ENCODE results near the gene CTXN2.

GRCh38 chr15:48177383-48177765, 14.1 kb upstream of the CTXN2 start:
- no peak for TF ChIP-seq YY1 (IDR thresholded peaks at IDR 0.05; ENCODE audit: insufficient read depth, insufficient read length)
- TF ChIP-seq SUZ12 (IDR thresholded peaks at IDR 0.05; ENCODE audit: extremely low read depth, insufficient read depth, insufficient read length) = no peak
- TF ChIP-seq ZNF274 (IDR thresholded peaks at IDR 0.05; ENCODE audit: low read depth, low read length) = no peak
